Measurements from ENCODE around the gene SPTBN5.

SPTBN5 gene

GRCh38 chr15:41935566-41936020, 41.7 kb upstream of the SPTBN5 start:
- no peak overlapping the region for H4K91ac ChIP-seq (ENCODE audit: low read depth, low read length)

DNA sequence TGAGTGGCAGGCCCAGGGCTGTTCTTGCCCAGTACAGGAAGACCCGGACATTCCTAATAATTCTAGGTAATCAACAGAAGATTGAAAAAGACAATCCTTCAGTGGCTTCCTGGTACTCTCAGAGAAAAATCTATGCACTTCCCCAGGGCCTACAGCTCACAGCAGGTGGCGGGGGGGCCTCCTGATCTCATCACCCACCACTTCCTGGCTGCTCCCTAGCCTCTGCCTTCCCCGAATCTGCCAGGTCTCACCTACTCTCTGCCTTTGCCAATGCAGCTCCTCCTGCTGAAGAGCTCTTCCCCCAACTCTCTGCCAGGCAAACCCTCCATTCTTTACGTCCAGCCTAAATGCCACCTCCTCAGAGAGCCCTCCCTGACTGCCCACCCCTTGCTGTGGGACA, 41.0 kb upstream of the SPTBN5 start:
- WGBS (ENCODE audit: extremely low coverage, insufficient coverage, insufficient read length), result no CpG with 5 or more reads among the region's 4 CpGs
- Histone ChIP-seq H3K9ac (ENCODE audit: low read length) (no peak overlapping the region), H3K36me3 (ENCODE audit: control insufficient read depth in 1 of 2, insufficient read depth in 2 of 2, low read length in 2 of 2) (peaks cover 2 to 8% of the 10 kb centered on the region in 2 experiments)

More at GRCh38 chr15:41935566-41936020, 41.7 kb upstream of the SPTBN5 start:
- no peak overlapping the region for H2BK12ac ChIP-seq (ENCODE audit: low read length)
- H4K12ac ChIP-seq (ENCODE audit: low read depth, low read length), result no peak overlapping the region
- no peaks in the 10 kb centered on the region for H3K27me3 ChIP-seq (ENCODE audit: insufficient read depth, low read length)
- H3K36me3 ChIP-seq (ENCODE audit: control insufficient read depth in 1 of 2, insufficient read depth in 2 of 2, low read length in 2 of 2), result peaks cover 5 to 14% of the 10 kb centered on the region in 2 experiments
- no peak overlapping the region for H2BK120ac ChIP-seq (ENCODE audit: insufficient read depth, low read length, poor library complexity)
- H3K27ac ChIP-seq (ENCODE audit: low read depth, low read length), result no peak overlapping the region
- peaks cover 5% of the 10 kb centered on the region in 2 experiments for H3K4me1 ChIP-seq (ENCODE audit: control insufficient read depth in 1 of 2, insufficient read depth in 2 of 2, low read length in 2 of 2)
- H3K4ac ChIP-seq (ENCODE audit: low read depth, low read length), result no peak overlapping the region
- H3K79me2 ChIP-seq (ENCODE audit: control insufficient read depth, insufficient read depth, low read length, poor library complexity), result peaks cover 2% of the 10 kb centered on the region
- no peak overlapping the region for H4K8ac ChIP-seq (ENCODE audit: low read depth, low read length)
- H3K18ac ChIP-seq (ENCODE audit: low read length), result no peak overlapping the region
- no peak overlapping the region for H2AFZ ChIP-seq (ENCODE audit: insufficient read depth, low read length, poor library complexity)
- no peak overlapping the region for H2BK5ac ChIP-seq (ENCODE audit: low read depth, low read length, poor library complexity)
- H3K4me3 ChIP-seq (ENCODE audit: low read depth, low read length), result no peak overlapping the region
- no CpG with 5 or more reads among the region's 5 CpGs for WGBS (ENCODE audit: extremely low coverage, insufficient coverage, insufficient read length)
- no peak overlapping the region for H3K9ac ChIP-seq (ENCODE audit: low read length)
- H3K14ac ChIP-seq (ENCODE audit: low read length), result no peak overlapping the region
- no peak for DNase-seq
- no peaks in the 10 kb centered on the region for H3K79me1 ChIP-seq (ENCODE audit: low read length)
- H3K4me2 ChIP-seq (ENCODE audit: low read length), result no peak overlapping the region
- no peaks in the 10 kb centered on the region for H3K9me3 ChIP-seq (ENCODE audit: insufficient read depth, low read depth, low read length)
- no peak overlapping the region for H2AK5ac ChIP-seq (ENCODE audit: low read length)
- no peak overlapping the region for H3K23ac ChIP-seq (ENCODE audit: low read length)

GRCh38 chr15:41933771-41934170, 39.9 kb upstream of the SPTBN5 start:
- Histone ChIP-seq H3K4me2 (ENCODE audit: low read length) (no peak overlapping the region), H3K14ac (ENCODE audit: low read length) (no peak overlapping the region), H2BK5ac (ENCODE audit: low read depth, low read length, poor library complexity) (no peak overlapping the region), H3K27me3 (ENCODE audit: insufficient read depth, low read length) (no peaks in the 10 kb centered on the region), H4K8ac (ENCODE audit: low read depth, low read length) (no peak overlapping the region), H3K27ac (ENCODE audit: low read depth, low read length) (no peak overlapping the region), H3K36me3 (ENCODE audit: control insufficient read depth in 1 of 2, insufficient read depth in 2 of 2, low read length in 2 of 2) (peaks cover 2 to 8% of the 10 kb centered on the region in 2 experiments), H3K9ac (ENCODE audit: low read length) (no peak overlapping the region), H3K9me3 (ENCODE audit: insufficient read depth, low read depth, low read length) (no peaks in the 10 kb centered on the region), H3K23ac (ENCODE audit: low read length) (no peak overlapping the region), H2AK5ac (ENCODE audit: low read length) (no peak overlapping the region), H3K4me3 (ENCODE audit: low read depth, low read length) (no peak overlapping the region), H3K79me1 (ENCODE audit: low read length) (no peaks in the 10 kb centered on the region), H4K12ac (ENCODE audit: low read depth, low read length) (no peak overlapping the region), H3K4ac (ENCODE audit: low read depth, low read length) (no peak overlapping the region), H3K79me2 (ENCODE audit: control insufficient read depth, insufficient read depth, low read length, poor library complexity) (peaks cover 2% of the 10 kb centered on the region), H4K91ac (ENCODE audit: low read depth, low read length) (no peak overlapping the region), H2AFZ (ENCODE audit: insufficient read depth, low read length, poor library complexity) (no peak overlapping the region), H3K4me1 (ENCODE audit: control insufficient read depth in 1 of 2, insufficient read depth in 2 of 2, low read length in 2 of 2) (peaks cover 5 to 11% of the 10 kb centered on the region in 2 experiments), H2BK12ac (ENCODE audit: low read length) (peak overlapping the region; percentile 28), H3K18ac (ENCODE audit: low read length) (peak overlapping the region; percentile 25), H2BK120ac (ENCODE audit: insufficient read depth, low read length, poor library complexity) (no peak overlapping the region)
- WGBS (ENCODE audit: extremely low coverage, insufficient coverage, insufficient read length), result no CpG with 5 or more reads among the region's 10 CpGs
- DNase-seq, result no peak

More for the DNA sequence above, 41.0 kb upstream of the SPTBN5 start:
- Histone ChIP-seq H4K8ac (ENCODE audit: low read depth, low read length) (no peak overlapping the region), H2AFZ (ENCODE audit: insufficient read depth, low read length, poor library complexity) (no peak overlapping the region), H2BK5ac (ENCODE audit: low read depth, low read length, poor library complexity) (no peak overlapping the region), H3K79me1 (ENCODE audit: low read length) (no peaks in the 10 kb centered on the region), H2BK12ac (ENCODE audit: low read length) (peak overlapping the region; percentile 10), H2BK120ac (ENCODE audit: insufficient read depth, low read length, poor library complexity) (no peak overlapping the region), H3K23ac (ENCODE audit: low read length) (no peak overlapping the region), H3K4ac (ENCODE audit: low read depth, low read length) (no peak overlapping the region), H3K4me3 (ENCODE audit: low read depth, low read length) (no peak overlapping the region), H3K18ac (ENCODE audit: low read length) (peak overlapping the region; percentile 50), H3K4me1 (ENCODE audit: control insufficient read depth in 1 of 2, insufficient read depth in 2 of 2, low read length in 2 of 2) (peaks cover 5% of the 10 kb centered on the region in 2 experiments), H3K27me3 (ENCODE audit: insufficient read depth, low read length) (no peaks in the 10 kb centered on the region), H3K79me2 (ENCODE audit: control insufficient read depth, insufficient read depth, low read length, poor library complexity) (peaks cover 2% of the 10 kb centered on the region), H3K9me3 (ENCODE audit: insufficient read depth, low read depth, low read length) (no peaks in the 10 kb centered on the region), H3K14ac (ENCODE audit: low read length) (no peak overlapping the region), H4K12ac (ENCODE audit: low read depth, low read length) (no peak overlapping the region), H3K27ac (ENCODE audit: low read depth, low read length) (no peak overlapping the region), H2AK5ac (ENCODE audit: low read length) (no peak overlapping the region), H3K4me2 (ENCODE audit: low read length) (no peak overlapping the region), H4K91ac (ENCODE audit: low read depth, low read length) (no peak overlapping the region)
- DNase-seq, result no peak

DNA sequence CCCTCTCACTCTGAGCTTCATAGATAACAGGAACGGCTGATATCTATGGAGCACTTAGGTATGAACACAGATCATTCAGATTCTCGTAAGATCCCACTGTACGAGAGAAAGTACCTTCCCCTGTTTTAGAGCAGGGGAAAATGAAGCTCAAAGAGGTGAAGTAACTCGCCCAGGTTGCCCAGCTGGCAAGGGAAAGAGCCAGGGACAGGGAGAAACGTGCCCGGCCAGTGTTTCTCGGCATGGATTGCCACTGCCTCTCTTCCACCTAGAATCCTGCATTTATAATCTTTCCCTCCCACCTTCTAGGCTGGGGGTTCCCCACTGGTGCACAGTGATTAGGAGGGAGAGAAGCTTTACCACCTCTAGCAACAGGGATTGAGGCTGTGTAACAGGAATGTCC, 39.5 kb upstream of the SPTBN5 start:
- no peak overlapping the region for H3K27ac ChIP-seq (ENCODE audit: low read depth, low read length)
- no peak overlapping the region for H4K12ac ChIP-seq (ENCODE audit: low read depth, low read length)
- H3K4me2 ChIP-seq (ENCODE audit: low read length), result no peak overlapping the region
- H3K9ac ChIP-seq (ENCODE audit: low read length), result no peak overlapping the region
- H4K8ac ChIP-seq (ENCODE audit: low read depth, low read length), result no peak overlapping the region
- H3K79me2 ChIP-seq (ENCODE audit: control insufficient read depth, insufficient read depth, low read length, poor library complexity), result peaks cover 2% of the 10 kb centered on the region
- H3K4me3 ChIP-seq (ENCODE audit: low read depth, low read length), result no peak overlapping the region
- H3K36me3 ChIP-seq (ENCODE audit: control insufficient read depth in 1 of 2, insufficient read depth in 2 of 2, low read length in 2 of 2), result peaks cover 2 to 8% of the 10 kb centered on the region in 2 experiments
- no peak overlapping the region for H2AFZ ChIP-seq (ENCODE audit: insufficient read depth, low read length, poor library complexity)
- no peak overlapping the region for H3K23ac ChIP-seq (ENCODE audit: low read length)
- H3K9me3 ChIP-seq (ENCODE audit: insufficient read depth, low read depth, low read length), result no peaks in the 10 kb centered on the region
- H3K14ac ChIP-seq (ENCODE audit: low read length), result no peak overlapping the region
- H4K91ac ChIP-seq (ENCODE audit: low read depth, low read length), result no peak overlapping the region
- no peak overlapping the region for H2BK5ac ChIP-seq (ENCODE audit: low read depth, low read length, poor library complexity)
- no peak overlapping the region for H2AK5ac ChIP-seq (ENCODE audit: low read length)
- whole genome bisulfite sequencing (ENCODE audit: extremely low coverage, insufficient coverage, insufficient read length), result no CpG with 5 or more reads among the region's 7 CpGs
- no peak overlapping the region for H3K4ac ChIP-seq (ENCODE audit: low read depth, low read length)
- DNase-seq, result no peak
- peaks cover 5 to 12% of the 10 kb centered on the region in 2 experiments for H3K4me1 ChIP-seq (ENCODE audit: control insufficient read depth in 1 of 2, insufficient read depth in 2 of 2, low read length in 2 of 2)
- no peaks in the 10 kb centered on the region for H3K27me3 ChIP-seq (ENCODE audit: insufficient read depth, low read length)
- H2BK120ac ChIP-seq (ENCODE audit: insufficient read depth, low read length, poor library complexity), result no peak overlapping the region
- H3K18ac ChIP-seq (ENCODE audit: low read length), result no peak overlapping the region
- H3K79me1 ChIP-seq (ENCODE audit: low read length), result no peaks in the 10 kb centered on the region
- no peak overlapping the region for H2BK12ac ChIP-seq (ENCODE audit: low read length)

Measured in trophoblast cell (in vitro differentiated cells and primary cell).